Esophagus squamous epithelium (tissue), 4 donors: ENCODE measurements around the gene STXBP6.

Experiments
- CTCF ChIP-seq, 6 experiments: fragments of 450-650 bp in 4 of 6; fragments of 200-600 bp in 2 of 6; sonication (generic) in 2 of 6; IDR thresholded peaks; one replicate each; pipeline ENCODE4 v1.5.1; 2016 to 2019; ENCODE audit warnings: antibody characterized with exemption in 6 of 6, mild to moderate bottlenecking in 4 of 6, moderate library complexity in 4 of 6
- POLR2A ChIP-seq, 4 donors: fragments of 450-650 bp; IDR thresholded peaks; one replicate each; pipeline ENCODE4 v1.6.1; 2017; ENCODE audit warnings: antibody characterized with exemption in 4 of 4, mild to moderate bottlenecking in 4 of 4, moderate library complexity in 3 of 4

- TF ChIP-seq CTCF (IDR thresholded peaks at IDR 0.05) (no peak), POLR2A (IDR thresholded peaks at IDR 0.05) (no peak)
Observed at GRCh38 chr14:25044106-25044698, 5.7 kb downstream of the STXBP6 start.
